Activated effector memory CD4-positive, alpha-beta T cell treated with Interleukin-2 at 50 U/mL for 16 hours (primary cell): ENCODE measurements around the gene GOLGA3.
"Not testable (repeated sequence)": the region's sequence is repeated elsewhere in the genome, so short reads cannot be mapped to it uniquely, and the experiment has no call there.

Experiments used
- DNase-seq: peaks from one replicate; pipeline ENCODE4 v3.0.0-alpha.2; 2020

GOLGA3 gene

DNA sequence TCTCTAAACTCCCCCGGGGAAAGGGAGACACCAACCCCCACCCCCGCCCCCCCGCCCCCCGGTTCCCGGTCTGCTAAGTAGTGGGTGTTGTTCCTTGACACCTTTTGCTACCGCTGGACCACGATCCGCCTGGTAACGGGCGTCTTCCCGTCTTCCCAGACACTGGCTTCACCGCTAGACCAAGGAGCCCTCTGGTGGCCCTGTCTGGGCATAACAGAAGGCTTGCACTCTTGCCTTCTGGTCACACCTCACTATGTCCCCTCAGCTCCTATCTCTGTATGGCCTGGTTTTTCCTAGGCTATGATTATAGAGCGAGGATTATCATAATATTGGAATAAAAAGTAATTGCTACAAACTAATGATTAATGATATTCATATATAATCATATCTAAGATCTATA is 19.3 kb downstream of the GOLGA3 start:
- not testable (repeated sequence) for DNase-seq

DNA sequence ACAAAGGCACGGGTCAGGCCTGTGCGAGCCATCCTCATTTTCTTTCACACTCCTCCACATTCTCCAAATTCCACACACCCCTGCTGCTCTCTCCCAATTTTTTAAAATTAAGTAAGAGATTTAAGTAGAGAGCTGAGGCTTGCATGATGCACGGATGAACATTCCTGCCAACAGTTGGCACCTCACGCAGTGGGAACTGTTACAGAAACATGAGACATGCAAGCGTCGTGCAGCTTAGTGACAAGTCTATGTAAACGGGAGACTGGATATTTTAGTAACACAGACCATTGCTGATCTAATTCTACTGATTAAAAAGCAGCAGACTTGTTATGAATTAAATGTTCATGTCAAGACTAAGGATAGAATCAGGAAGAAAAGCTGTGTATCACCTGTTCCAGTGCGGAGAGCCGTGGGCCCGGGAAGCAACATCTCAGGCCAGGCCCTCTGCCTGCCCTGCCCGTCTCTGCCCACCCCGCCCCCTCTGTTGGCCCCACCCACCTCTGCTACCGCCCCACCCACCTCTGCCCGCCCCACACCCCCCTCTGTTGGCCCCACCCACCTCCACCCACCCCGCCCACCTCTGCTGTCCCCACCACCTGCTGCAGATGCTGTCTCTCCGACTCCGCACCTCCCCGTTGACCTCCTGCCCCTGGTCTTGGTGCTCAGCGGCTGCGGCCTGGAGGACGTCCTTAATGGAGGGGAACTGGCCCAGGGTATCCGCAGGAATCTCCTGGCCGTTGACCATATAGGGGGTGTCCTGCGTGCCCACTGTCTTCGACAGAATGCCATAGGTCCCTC is 21.2 kb downstream of the GOLGA3 start:
- DNase-seq: no peak

DNA sequence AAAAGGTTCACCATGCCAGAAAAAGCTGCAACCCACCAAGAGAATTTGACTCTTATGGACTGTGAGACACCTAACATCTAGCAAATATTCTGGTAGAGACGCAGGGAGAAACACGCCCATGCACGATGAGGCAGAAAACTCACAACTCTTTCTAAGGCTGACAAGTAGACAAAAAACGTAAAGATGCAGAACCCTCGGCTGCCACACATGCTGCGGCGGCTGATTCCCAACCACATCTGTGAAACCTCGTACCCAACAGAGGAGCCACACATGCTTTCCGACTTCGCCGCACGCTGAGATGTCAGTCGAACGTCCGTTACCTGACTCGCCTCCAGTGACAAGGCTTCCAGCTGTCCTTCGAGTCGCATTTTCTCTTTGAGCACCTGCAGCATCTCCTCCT is 21.8 kb downstream of the GOLGA3 start:
- DNase-seq: no peak

DNA sequence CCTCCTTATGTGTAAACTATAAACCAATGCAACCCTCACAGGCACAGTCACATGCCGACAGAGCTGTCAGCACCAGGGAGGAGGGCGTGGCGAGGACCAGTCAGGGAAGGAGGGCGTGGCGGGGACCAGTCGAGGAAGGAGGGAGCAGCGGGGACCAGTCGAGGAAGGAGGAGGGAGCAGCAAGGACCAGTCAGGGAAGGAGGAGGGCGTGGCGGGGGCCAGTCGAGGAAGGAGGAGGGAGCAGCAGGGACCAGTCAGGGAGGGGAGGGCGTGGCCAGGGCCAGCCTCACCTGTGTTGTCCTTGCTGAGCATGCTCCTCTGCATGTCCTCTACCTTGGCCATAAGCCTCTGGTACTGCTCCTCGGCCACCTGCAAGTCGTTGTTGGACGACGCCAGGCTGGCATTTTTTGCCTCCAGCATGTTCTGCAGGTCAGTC is 24.2 kb downstream of the GOLGA3 start:
- no peak for DNase-seq

DNA sequence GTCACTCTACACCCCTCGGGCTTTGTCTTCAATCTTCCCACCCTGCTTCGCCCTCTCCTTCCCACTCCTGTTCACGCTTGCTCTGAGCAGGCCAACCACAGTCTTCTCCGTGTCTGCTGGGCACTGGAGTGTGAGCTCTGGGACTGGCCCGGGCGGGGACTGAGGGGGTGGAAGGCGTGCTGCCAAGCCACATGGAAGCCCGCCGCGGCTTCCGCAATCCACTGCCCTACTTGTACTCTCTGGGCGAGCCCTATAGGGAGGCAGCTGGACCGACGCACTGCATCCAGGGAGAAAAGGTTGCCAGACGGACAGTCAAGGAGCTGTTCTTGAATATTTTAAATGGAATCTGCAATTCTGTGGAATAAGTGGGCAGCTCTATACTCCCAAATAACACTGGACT is 24.8 kb downstream of the GOLGA3 start:
- no peak for DNase-seq

DNA sequence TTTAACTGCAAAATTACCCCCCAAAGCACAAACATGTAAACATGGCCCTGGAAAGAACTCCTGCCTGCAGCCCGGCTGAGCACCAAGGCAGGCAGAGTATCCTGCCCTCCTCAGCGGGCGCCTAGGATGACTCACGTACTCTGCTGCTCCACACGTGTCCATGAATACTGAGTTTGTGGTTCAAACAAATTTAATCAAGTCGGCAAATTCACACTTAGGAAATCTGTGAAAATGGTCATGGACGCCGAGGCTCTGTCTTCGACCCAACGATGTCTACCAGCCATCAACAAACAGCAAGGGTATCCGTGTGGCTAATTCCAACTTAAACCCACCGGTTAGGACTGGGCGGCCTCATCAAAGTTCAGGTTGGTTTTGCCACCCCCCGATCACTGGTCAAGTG is 25.5 kb downstream of the GOLGA3 start:
- no peak for DNase-seq

DNA sequence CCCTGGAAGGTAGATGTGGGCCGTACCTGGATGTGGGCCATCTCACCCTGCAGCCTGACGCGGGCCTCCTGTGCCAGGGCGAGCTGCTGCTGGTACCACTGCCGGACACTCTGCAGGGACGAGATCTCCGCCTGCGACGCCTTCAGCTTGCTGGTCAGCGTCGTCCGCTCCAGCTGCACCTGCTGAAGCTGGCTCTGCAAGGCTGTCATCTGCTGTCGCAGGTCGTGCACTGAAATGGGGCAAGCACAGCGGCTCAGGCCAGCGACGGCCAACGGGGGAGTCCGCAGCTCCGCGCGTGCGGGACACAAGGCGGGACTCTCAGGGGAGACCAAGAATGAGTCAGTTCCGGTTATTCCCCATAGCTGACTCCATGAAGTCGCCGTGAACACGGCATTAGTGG is 26.9 kb downstream of the GOLGA3 start:
- no peak for DNase-seq

DNA sequence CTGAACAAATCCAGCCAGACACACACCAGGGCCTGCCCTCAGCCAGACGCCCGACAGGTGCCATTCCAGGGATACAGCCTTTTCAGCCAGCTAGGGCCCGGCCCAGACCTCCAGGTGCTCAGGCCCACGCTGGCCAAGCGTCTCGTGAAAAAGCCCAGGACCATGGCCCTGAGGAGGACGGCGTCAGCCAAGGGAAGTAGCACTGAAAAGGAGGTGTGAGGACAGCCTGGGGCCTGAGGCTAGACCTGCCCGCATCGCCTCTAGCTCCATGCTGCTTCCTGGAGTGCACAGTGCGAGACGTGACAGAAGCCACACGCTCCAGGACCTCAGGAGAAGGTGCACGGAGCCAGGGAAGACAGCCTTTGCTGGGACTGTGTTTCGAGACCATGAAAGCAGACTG is 29.8 kb downstream of the GOLGA3 start:
- DNase-seq: no peak

DNA sequence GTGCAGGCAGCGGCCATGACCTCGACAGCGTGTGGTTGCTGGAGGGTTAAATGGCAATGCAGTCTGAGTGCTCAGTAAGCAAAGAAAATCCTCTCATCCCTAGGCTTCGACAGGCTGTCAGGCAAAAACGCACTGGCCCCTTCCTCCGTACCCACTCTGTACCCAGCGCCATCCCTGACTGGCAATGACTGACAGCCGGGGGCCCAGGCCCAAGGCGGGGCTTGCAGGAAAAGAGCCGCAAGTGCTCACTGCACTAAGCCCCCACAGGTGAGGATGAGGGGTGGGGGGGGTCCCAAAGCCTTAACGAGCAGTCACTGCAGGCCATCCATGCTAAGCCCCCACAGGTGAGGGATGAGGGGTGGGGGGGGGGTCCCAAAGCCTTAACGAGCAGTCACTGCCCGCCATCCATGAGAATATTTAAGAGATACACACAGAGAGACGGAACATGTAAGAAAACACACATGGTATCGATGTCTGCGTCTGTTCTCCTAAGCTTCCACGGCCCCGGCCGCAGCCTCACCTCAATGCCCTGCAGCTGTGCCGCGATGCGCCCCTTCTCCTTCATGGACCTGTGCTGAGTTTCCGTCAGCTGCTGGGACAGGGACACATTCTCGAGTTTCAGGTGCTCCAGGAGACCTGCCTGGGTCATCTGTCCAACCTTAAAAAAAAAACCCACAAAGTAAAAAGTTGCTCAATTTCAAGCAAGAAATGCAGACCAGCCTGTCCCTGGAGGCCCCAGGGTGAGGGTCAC is 30.7 kb downstream of the GOLGA3 start:
- no peak for DNase-seq

DNA sequence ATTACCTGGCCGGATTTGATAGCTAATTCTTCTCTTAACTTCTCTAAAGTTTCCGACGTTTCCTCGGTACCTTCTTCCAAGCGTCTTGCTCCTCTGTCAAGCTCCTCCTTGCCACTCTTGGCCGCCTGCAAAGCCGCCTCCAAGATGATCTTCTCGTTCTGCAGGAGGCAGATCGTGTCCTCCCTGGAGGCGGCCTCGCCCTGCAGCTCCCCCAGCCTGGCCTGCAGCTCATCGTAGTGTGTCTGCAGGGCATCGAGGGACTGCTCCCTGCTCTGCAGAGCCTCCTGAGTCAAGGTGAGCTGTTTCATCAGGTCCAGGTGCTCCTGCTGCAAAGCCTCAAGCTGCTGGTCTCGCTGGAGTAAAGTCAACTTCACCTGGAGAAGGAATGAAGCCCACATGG is 32.8 kb downstream of the GOLGA3 start:
- DNase-seq: no peak

DNA sequence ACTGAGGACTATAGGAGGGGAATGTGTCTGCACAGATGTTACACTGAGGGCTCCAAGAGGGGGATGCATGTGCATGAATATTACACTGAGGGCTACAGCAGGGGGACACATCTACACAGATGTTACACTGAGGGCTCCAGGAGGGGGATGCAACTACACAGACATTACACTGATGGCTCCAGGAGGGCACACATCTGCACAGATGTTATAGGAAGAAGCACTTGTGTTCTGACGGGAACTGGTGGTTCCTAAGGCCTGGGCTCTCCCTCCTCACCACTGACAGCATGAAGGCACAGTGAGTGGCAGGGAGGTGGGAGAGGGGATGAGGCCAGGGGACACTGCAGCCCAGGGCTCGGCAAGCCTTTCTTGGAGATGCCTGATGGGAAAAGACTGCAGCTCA is 36.7 kb downstream of the GOLGA3 start:
- not testable (repeated sequence) for DNase-seq

DNA sequence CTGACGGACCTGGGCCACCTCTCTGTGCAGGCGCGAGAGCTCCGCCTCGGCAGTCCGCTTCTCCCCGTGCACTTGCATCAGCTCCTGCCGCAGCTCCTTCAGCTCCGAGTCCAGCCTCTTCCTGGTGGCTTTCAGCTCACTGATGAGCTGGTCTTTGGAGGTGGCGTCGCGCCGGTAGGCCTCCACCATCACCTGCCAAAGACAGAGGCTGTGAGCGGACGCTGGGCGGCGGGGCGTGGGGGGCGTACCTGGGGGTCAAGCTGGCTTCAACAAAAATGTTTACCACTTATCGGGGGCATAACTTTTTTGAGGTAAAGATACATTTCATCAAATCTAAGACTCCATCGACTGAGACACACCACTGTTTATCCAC is 39.6 kb downstream of the GOLGA3 start:
- DNase-seq: no peak

DNA sequence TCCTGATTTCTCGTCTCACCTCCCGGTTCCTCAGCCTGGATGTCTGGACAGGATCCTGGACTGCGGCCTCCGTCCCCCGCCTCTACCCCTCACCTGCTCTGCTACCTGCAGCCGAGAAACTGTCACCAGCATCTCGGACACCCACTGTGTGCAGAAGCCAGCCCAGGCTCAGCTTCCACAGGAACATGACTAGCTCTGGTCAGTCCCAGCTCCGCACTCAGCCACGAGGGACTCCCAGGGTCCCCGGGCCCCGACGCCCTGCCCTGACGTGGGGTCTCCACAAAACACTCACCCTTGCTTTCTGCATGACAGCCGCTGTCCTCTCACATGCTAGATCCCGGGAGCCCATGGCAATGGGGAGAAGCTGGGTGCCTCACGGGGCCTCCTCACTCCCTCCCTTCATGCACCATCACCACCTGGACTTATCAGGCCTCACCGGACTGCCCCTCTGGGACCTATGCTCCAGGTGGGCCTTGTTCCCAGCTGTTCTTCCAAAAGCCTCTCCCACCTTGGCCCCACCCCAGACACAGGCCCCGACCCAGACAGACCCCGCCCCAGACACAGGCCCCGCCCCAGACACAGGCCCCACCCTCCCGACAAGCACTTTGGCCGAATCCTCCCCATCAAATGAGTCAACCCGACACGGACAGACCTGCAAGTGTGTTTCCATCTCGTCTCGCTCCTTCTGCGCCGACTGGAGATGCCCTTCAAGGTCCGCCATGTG is 40.1 kb downstream of the GOLGA3 start:
- no peak for DNase-seq

DNA sequence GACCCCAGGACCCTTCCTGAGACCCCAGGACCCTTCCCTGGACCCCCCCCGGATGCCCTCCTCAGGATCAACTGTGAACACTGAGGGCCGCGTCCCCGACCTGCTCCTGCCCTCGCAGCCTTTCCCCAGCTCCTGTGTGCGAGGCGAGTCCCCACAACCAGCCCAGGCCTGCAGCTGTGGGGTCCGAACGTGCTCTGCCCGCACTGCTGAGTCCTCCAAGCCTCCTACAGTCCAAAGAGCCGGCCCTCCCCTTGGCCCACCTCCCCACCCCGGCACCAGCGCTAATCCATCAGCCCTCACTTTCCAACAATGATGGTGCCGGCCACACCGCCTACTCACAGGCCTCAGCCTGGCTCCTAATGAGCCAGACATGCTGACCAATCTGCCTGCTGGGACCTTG is 40.8 kb downstream of the GOLGA3 start:
- no peak for DNase-seq

DNA sequence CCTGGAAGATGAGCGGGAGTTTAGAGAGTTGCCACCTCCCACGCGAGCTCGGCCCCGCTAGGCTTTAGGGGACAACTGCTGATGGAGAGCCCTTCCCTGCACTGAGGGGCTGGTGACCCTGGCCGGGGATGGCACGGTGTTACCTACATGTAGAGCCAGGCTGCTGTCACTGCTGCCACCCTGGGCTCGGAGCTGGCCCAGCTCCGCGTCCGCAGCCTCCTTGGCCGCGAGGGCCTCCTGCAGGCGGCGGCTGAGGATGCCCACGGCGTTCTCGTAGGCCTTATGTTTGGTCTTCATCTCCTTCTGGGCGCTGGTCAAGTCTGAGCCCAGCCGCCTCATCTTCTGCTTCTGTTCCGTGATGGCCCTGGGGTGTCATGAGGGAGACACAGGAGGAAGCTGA is 42.5 kb downstream of the GOLGA3 start:
- DNase-seq: no peak

DNA sequence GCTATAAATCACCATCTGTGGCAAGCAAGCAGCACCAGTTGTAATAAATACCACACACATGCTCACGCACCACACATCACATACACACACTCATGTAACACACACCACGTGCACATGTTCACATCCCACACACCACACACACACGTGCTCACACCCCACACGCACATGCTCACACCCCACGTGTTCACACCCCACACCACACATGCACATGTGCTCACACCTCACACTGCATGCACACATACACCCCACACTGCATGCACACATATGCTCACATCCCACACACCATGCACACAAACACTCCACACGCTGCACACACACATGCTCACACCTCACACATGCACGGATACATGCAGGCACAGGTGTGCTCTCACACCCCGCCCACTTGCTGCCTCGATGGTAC is 44.1 kb downstream of the GOLGA3 start:
- DNase-seq: no peak

DNA sequence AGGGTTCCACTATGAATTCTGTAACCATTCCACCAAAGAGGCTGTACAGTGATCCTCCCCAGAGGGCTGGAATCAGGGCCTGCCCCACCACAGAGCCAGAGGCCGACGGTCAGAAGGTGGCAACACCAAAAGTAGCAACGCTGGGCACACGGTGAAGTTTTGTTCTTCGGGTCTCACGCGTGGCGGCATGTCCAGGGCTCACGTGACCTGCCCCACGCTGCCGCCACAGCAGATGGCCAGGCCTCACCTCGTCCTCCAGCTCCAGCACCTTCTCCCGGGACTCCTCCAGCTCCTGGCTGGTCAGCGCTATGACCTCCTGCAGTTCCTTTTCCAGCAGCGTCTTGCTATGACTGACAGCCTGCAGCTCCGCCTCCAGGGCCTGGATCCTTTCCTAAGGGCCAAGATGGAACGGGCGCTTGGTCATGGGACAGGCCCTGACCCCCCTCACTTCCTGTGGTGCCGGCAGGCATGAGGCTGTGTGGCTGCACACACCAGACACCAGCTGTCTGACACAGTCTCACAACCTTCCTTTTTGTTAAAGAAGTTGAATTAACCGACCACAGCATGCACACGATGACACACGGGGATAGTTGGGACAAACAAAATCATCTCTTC is 44.6 kb downstream of the GOLGA3 start:
- DNase-seq: no peak

DNA sequence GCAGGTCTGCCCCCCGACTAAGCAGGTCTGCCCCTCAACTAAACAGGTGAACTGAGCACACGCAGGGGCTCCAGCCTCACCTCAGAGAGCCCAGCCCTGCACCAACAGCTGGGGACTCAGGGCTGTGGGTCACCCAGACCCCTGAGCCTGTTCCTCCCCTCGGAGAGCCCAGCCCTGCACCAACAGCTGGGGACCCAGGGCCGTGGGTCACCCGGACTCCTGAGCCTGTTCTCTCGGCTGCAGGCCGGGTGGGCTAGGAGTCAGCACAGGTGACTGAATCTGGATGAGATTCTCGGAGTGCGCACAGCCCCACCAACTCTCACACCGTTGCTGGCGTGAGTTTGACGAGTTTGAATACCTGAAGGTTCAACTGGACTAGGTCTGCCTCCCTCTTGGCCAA is 46.7 kb downstream of the GOLGA3 start:
- DNase-seq: no peak

DNA sequence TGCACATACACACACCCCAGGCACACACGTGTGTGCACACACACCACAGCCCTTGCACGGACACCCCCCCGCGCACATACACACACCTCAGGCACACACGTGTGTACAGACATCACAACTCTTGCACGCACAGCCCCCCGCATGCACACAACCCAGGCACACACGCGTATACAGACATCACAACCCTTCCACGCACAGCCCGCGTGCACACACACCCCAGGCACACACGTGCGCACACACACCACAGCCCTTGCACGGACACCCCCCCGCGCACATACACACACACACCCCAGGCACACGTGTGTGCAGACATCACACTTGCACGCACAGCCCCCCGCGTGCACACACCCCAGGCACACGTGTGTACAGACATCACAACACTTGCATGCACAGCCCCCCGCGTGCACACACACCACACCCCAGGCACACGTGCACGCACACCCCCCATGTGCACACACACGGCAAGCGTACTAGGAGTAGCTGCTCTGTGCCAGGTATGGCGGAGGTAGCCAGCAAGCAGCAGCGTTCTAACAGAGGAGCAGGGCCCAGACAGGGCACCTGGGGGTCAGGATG is 48.8 kb downstream of the GOLGA3 start:
- DNase-seq: no peak

DNA sequence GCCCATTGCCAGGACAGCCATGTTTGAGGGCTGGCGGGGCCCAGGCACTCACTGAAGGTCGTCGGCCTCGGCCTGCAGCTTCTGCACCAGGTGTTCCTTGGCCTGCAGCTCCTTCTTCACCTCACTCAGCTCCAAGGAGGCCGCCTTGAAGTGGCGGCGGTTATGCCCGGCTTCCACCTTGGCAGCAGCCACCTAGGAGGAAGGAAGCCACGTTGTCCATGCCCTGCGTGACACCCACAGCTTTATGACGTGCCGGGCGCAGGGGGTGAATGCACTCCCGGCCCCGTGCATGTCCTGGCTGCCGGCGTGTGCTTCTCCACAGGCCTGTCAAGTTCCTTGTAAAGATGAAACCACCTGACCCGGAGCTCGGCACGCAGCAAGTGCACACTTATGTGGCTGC is 51.1 kb downstream of the GOLGA3 start:
- DNase-seq: no peak

DNA sequence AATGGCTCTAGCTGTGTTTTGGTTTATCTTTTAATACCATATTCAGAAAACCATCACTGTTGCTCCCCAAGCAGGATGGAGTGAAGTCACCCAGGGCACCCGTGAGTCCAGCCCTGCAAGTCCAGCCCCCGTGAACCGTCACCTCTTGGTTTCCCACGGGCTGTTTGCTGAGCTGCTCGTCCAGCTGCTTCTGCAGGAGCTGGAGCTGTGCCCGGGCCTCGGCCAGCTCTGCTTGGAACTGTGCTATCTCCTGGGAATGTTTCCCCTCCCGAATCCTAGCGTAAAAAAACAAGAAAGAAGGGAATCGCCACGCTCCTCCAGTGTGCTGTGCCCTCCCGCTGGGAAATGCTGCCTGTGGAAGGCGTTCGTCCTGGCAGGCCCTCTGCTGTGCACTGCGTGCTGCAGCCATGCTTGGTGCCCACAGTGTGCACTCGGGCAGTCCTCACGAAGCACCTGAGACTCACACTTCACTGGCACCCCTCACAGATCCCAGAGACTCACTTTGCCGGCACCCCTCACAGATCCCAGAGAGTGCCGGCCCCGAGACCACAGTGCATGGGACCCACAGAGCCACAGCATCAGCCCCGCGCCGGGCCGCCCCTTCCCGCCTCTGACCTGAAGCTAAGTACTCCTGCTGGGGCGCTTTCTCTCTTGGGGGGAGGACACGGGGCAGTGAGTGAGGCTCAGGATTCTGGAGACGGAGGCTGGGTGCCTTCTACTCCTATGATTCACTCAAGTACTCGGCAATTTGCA is 51.7 kb downstream of the GOLGA3 start:
- no peak for DNase-seq

DNA sequence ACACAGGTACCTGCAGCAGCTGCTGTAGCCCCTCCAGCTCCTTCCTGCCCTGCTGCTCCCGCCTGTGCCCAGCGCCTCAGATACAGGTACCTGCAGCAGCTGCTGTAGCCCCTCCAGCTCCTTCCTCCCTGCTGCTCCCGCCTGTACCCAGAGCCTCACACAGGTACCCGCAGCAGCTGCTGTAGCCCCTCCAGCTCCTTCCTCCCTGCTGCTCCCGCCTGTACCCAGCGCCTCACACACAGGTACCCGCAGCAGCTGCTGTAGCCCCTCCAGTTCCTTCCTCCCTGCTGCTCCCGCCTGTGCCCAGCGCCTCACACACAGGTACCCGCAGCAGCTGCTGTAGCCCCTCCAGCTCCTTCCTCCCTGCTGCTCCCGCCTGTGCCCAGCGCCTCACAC is 52.4 kb downstream of the GOLGA3 start:
- not testable (repeated sequence) for DNase-seq
